ENCODE data around the gene PLEKHM1.
"Not testable (repeated sequence)": the region's sequence is repeated elsewhere in the genome, so short reads cannot be mapped to it uniquely, and the experiment has no call there.

PLEKHM1 gene

GRCh38 chr17:45460422-45460821 is 30.1 kb downstream of the PLEKHM1 start:
- not testable (repeated sequence) for H3K4me1 ChIP-seq (ENCODE audit: control insufficient read depth, insufficient read depth, low read length, unreplicated experiment); H3K4me3 ChIP-seq (ENCODE audit: low read depth, low read length); H3K79me2 ChIP-seq (ENCODE audit: control insufficient read depth, insufficient read depth, low read length, unreplicated experiment); H2AFZ ChIP-seq (ENCODE audit: low read length, unreplicated experiment); H3K27ac ChIP-seq (ENCODE audit: low read depth, low read length); H3K36me3 ChIP-seq (ENCODE audit: insufficient read depth, low read length); H3K27me3 ChIP-seq (ENCODE audit: insufficient read depth, low read length)

GRCh38 chr17:45454341-45454740 is 36.2 kb downstream of the PLEKHM1 start:
- H3K36me3 ChIP-seq (ENCODE audit: insufficient read depth, low read length); H3K4me3 ChIP-seq (ENCODE audit: low read depth, low read length); H3K79me2 ChIP-seq (ENCODE audit: control insufficient read depth, insufficient read depth, low read length, unreplicated experiment); H2AFZ ChIP-seq (ENCODE audit: low read length, unreplicated experiment); H3K27me3 ChIP-seq (ENCODE audit: insufficient read depth, low read length); H3K4me1 ChIP-seq (ENCODE audit: control insufficient read depth, insufficient read depth, low read length, unreplicated experiment); H3K27ac ChIP-seq (ENCODE audit: low read depth, low read length): not testable (repeated sequence)

GRCh38 chr17:45453731-45454130 is 36.8 kb downstream of the PLEKHM1 start:
- H2AFZ ChIP-seq (ENCODE audit: low read length, unreplicated experiment); H3K79me2 ChIP-seq (ENCODE audit: control insufficient read depth, insufficient read depth, low read length, unreplicated experiment); H3K4me1 ChIP-seq (ENCODE audit: control insufficient read depth, insufficient read depth, low read length, unreplicated experiment); H3K27me3 ChIP-seq (ENCODE audit: insufficient read depth, low read length); H3K36me3 ChIP-seq (ENCODE audit: insufficient read depth, low read length); H3K27ac ChIP-seq (ENCODE audit: low read depth, low read length); H3K4me3 ChIP-seq (ENCODE audit: low read depth, low read length): not testable (repeated sequence)

- not testable (repeated sequence) for H3K27ac ChIP-seq (ENCODE audit: low read depth, low read length); H3K36me3 ChIP-seq (ENCODE audit: insufficient read depth, low read length); H3K4me1 ChIP-seq (ENCODE audit: control insufficient read depth, insufficient read depth, low read length, unreplicated experiment); H3K27me3 ChIP-seq (ENCODE audit: insufficient read depth, low read length); H3K79me2 ChIP-seq (ENCODE audit: control insufficient read depth, insufficient read depth, low read length, unreplicated experiment); H2AFZ ChIP-seq (ENCODE audit: low read length, unreplicated experiment); H3K4me3 ChIP-seq (ENCODE audit: low read depth, low read length)
Measured at GRCh38 chr17:45453225-45453534, 37.3 kb downstream of the PLEKHM1 start.

- not testable (repeated sequence) for H3K79me2 ChIP-seq (ENCODE audit: control insufficient read depth, insufficient read depth, low read length, unreplicated experiment); H3K36me3 ChIP-seq (ENCODE audit: insufficient read depth, low read length); H3K4me1 ChIP-seq (ENCODE audit: control insufficient read depth, insufficient read depth, low read length, unreplicated experiment); H3K27me3 ChIP-seq (ENCODE audit: insufficient read depth, low read length); H3K4me3 ChIP-seq (ENCODE audit: low read depth, low read length); H3K27ac ChIP-seq (ENCODE audit: low read depth, low read length); H2AFZ ChIP-seq (ENCODE audit: low read length, unreplicated experiment)
Measured at GRCh38 chr17:45452329-45453224, 37.9 kb downstream of the PLEKHM1 start.

GRCh38 chr17:45451660-45452059 is 38.9 kb downstream of the PLEKHM1 start:
- H3K27me3 ChIP-seq (ENCODE audit: insufficient read depth, low read length); H3K27ac ChIP-seq (ENCODE audit: low read depth, low read length); H3K4me1 ChIP-seq (ENCODE audit: control insufficient read depth, insufficient read depth, low read length, unreplicated experiment); H3K36me3 ChIP-seq (ENCODE audit: insufficient read depth, low read length); H2AFZ ChIP-seq (ENCODE audit: low read length, unreplicated experiment); H3K79me2 ChIP-seq (ENCODE audit: control insufficient read depth, insufficient read depth, low read length, unreplicated experiment); H3K4me3 ChIP-seq (ENCODE audit: low read depth, low read length): not testable (repeated sequence)

- no peaks in the 10 kb centered on the region for H3K36me3 ChIP-seq (ENCODE audit: insufficient read depth, low read length)
- no peak overlapping the region for H2AFZ ChIP-seq (ENCODE audit: low read length, unreplicated experiment)
- peaks cover 6% of the 10 kb centered on the region for H3K4me1 ChIP-seq (ENCODE audit: control insufficient read depth, insufficient read depth, low read length, unreplicated experiment)
- no peak overlapping the region for H3K4me3 ChIP-seq (ENCODE audit: low read depth, low read length)
- no peaks in the 10 kb centered on the region for H3K27me3 ChIP-seq (ENCODE audit: insufficient read depth, low read length)
- no peaks in the 10 kb centered on the region for H3K79me2 ChIP-seq (ENCODE audit: control insufficient read depth, insufficient read depth, low read length, unreplicated experiment)
- no peak overlapping the region for H3K27ac ChIP-seq (ENCODE audit: low read depth, low read length)
Measured at GRCh38 chr17:45451131-45451530, 39.4 kb downstream of the PLEKHM1 start.

GRCh38 chr17:45449708-45450329 is 40.7 kb downstream of the PLEKHM1 start:
- not testable (repeated sequence) for H3K4me3 ChIP-seq (ENCODE audit: low read depth, low read length); H3K79me2 ChIP-seq (ENCODE audit: control insufficient read depth, insufficient read depth, low read length, unreplicated experiment); H3K27ac ChIP-seq (ENCODE audit: low read depth, low read length); H3K36me3 ChIP-seq (ENCODE audit: insufficient read depth, low read length); H3K4me1 ChIP-seq (ENCODE audit: control insufficient read depth, insufficient read depth, low read length, unreplicated experiment); H2AFZ ChIP-seq (ENCODE audit: low read length, unreplicated experiment); H3K27me3 ChIP-seq (ENCODE audit: insufficient read depth, low read length)

- H3K36me3 ChIP-seq (ENCODE audit: insufficient read depth, low read length); H3K4me1 ChIP-seq (ENCODE audit: control insufficient read depth, insufficient read depth, low read length, unreplicated experiment); H3K27ac ChIP-seq (ENCODE audit: low read depth, low read length); H3K4me3 ChIP-seq (ENCODE audit: low read depth, low read length); H3K27me3 ChIP-seq (ENCODE audit: insufficient read depth, low read length); H2AFZ ChIP-seq (ENCODE audit: low read length, unreplicated experiment); H3K79me2 ChIP-seq (ENCODE audit: control insufficient read depth, insufficient read depth, low read length, unreplicated experiment): not testable (repeated sequence)
Measured at GRCh38 chr17:45449260-45449659, 41.3 kb downstream of the PLEKHM1 start.

GRCh38 chr17:45448483-45448882 is 42.0 kb downstream of the PLEKHM1 start:
- not testable (repeated sequence) for H3K27me3 ChIP-seq (ENCODE audit: insufficient read depth, low read length); H2AFZ ChIP-seq (ENCODE audit: low read length, unreplicated experiment); H3K4me3 ChIP-seq (ENCODE audit: low read depth, low read length); H3K79me2 ChIP-seq (ENCODE audit: control insufficient read depth, insufficient read depth, low read length, unreplicated experiment); H3K36me3 ChIP-seq (ENCODE audit: insufficient read depth, low read length); H3K4me1 ChIP-seq (ENCODE audit: control insufficient read depth, insufficient read depth, low read length, unreplicated experiment); H3K27ac ChIP-seq (ENCODE audit: low read depth, low read length)

- not testable (repeated sequence) for H3K4me3 ChIP-seq (ENCODE audit: low read depth, low read length); H3K4me1 ChIP-seq (ENCODE audit: control insufficient read depth, insufficient read depth, low read length, unreplicated experiment); H3K27me3 ChIP-seq (ENCODE audit: insufficient read depth, low read length); H3K27ac ChIP-seq (ENCODE audit: low read depth, low read length); H3K79me2 ChIP-seq (ENCODE audit: control insufficient read depth, insufficient read depth, low read length, unreplicated experiment); H3K36me3 ChIP-seq (ENCODE audit: insufficient read depth, low read length); H2AFZ ChIP-seq (ENCODE audit: low read length, unreplicated experiment)
Measured at GRCh38 chr17:45448066-45448465, 42.5 kb downstream of the PLEKHM1 start.
